ENCODE results near the gene MEAF6.
"Not testable (repeated sequence)": the region's sequence is repeated elsewhere in the genome, so short reads cannot be mapped to it uniquely, and the experiment has no call there.

Gene MEAF6

DNA sequence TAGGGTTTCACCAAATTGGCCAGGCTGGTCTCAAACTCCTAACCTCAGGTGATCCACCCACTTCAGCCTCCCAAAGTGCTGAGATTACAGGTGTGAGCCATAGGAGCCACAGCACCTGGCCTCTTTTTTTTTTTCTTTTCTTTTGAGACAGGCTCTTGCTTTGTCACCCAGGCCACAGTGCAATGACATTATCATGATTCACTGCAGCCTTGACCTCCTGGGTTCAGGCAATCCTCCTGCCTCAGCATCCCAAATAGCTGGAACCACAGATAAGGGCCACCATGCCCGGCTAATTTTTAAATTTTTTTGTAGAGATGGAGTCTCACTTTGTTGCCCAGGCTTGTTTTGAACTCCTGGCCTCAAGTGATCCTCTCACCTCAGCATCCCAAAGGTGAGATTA lies 15.3 kb upstream of the MEAF6 start:
- not testable (repeated sequence) for DNase-seq

DNA sequence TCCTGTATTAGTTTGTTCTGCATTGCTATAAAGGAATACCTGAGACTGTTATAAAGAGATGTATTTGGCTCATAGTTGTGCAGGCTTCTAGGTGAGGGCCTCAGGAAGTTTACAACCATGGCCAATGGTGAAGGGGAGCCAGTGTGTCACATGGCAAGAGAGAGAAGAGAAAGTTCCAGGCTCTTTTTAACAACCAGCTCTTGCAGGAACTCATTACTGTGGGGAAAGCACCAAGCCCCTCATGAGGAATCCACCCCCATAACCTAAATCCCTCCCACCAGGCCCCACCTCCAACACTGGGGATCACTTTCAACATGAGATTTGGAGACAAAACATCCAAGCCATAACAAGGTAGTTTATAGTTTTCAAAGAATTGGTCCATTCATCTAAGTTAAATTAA lies 5.0 kb upstream of the MEAF6 start:
- no peak for DNase-seq

DNA sequence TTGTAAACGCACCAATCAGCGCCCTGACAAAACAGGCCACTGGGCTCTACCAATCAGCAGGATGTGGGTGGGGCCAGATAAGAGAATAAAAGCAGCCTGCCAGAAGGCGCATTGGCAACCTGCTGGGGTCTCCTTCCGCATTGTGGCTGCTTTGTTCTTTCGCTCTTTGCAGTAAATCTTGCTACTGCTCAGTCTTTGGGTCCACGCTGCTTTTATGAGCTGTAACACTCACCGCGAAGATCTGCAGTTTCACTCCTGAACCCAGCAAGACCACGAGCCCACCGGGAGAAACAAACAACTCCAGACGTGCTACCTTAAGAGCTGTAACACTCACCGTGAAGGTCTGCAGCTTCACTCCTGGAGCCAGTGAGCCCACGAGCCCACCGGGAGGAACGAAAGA lies 4.4 kb upstream of the MEAF6 start:
- DNase-seq = not testable (repeated sequence)

DNA sequence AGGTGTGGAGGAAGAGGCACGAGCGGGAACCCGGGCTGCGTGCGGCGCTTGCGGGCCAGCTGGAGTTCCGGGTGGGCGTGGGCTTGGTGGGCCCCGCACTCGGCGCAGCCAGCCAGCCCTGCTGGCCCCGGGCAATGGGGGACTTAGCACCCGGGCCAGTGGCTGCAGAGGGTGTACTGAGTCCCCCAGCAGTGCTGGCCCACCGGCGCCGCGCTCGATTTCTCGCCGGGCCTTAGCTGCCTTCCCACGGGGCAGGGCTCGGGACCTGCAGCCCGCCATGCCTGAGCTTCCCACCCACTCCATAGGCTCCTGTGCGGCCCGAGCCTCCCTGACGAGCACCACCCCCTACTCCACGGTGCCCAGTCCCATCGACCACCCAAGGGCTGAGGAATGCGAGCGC lies 3.7 kb upstream of the MEAF6 start:
- not testable (repeated sequence) for DNase-seq

DNA sequence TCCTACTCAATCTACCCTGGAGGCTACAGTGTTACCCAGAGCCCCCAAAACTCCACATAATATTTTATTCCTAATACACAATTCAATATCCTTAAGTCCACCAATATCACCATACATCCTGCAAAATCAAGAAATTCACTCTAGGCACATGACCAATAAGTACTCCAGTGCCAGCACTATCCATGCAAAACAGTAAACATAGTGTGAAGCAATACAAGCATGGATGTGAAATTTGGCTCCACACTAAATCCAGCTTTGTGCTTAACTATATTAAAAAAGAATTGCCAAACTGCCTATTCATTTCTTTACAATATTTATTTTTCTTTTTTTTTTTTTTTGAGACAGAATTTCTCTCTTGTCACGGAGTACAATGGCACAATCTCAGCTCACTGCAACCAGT lies 3.0 kb upstream of the MEAF6 start:
- DNase-seq = no peak

DNA sequence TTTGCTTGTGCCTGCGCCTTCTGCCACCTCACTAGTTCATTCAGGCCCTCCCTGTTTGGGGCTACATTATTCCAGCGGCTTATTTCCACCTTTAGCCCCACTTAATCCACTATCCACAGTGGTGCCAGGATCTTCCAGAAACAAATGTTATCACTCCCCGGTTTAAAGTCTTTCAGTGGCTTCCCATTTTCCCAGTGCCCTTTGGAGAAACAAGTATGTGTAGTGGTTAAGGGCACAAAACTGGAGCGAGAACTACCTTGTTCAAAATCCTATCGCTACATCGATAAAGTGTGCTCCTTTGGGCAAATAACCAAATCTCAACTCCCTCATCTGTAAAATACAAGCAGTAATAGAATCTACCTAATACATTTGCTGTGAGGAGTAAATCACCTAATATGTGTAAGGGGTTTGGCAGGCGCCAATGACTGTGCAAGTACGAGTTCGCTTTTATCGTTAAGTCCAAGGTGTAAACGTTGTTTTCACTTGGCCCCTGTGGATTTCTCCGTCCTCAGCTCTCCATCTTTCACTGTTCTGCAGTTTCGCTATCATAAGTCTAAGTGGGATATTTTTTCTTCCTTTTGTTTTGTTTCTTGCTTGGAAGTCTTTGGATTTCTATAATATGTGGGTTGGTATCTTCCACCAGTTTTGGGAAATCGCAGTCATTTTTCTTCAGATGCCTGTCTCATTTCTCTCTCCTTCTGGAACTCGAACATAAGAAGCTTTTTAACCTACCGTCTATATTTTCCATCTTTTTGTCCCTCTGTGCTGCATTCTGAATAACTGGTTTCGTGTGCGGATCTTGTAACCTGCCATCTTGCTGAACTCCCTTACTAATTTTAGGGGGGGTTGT lies 844 bp upstream of the MEAF6 start:
- DNase-seq = no peak

DNA sequence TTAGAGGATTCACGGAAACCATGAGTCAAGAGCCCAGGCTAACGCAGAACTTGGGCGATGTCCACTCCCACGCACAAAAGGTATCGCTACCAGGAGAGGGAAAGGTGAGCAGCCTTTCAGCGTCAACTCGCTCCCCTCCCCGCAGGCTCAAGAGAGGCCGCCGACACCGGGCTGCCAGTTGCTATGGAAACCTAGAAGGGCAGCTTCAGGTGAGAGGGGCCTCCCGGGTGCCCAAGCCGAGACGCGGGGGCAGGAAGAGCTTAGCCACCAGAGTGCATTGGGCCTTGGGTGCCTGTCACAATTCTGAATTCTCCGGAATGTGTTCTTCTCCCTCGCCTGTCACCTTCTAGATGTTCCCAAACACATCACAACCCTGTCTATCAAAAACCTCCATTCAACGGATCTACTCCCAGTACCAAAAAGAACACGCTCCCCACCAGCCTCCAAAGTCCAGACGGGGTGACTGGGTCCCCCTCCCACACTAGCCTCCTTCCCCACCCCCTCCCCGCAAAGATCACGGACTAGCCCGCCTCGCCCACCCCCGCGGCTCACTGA lies 694 bp downstream of the MEAF6 start:
- DNase-seq = peak; percentile 44 to 82

DNA sequence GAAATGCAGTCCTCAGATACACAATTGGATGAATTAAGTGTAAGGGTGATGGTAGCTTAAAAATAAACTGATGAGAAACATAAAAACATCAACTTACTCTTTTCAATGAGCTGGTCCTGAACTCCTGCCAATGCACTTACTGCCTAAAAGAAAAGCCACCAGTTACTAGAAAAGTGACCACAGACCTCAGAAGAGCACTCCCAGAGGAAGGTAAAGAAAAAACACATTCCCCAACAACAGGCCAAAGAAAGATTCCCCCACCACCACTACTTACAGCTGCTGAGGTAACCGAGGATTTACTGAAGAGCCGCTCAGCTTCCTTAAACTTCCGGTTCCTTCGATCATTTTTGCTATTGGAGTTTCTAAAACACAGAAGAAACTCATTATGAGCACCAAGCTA lies 5.4 kb downstream of the MEAF6 start:
- peak in 1 of 2 experiments; percentile 22 for DNase-seq

DNA sequence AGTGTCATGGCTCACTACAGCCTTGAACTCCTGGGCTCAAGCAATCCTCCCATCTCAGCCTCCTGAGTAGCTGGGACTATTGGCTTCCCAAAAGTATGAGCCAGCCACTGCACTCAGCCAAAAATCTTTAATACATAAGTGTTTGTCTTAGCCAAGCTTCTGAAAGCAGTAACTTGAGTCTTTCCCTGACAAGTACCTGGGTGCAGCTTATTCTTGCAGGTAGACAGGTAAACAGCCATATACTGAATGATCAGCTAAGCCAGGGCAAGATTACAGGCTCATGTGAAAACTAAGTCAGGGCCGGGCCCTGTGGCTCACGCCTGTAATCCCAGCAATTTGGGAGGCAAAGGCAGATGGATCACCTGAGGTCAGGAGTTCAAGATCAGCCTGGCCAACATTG lies 7.8 kb downstream of the MEAF6 start:
- no peak for DNase-seq

DNA sequence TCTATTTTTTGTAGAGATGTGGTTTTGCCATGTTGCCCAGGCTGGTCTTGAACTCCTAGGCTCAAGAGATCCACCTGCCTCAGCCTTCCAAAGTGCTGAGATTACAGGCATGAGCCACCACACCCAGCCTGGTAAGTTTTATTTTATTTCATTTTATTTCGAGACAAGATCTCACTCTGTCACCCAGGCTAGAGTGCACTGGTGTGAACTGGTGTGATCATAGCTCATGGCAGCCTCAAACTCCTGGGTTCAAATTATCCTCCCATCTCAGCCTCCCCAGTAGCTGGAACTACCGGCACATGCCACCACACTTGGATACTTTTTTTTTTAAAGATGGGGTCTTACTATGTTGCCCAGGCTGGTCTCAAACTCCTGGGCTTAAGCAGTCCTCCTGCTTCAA lies 11.8 kb downstream of the MEAF6 start:
- DNase-seq = not testable (repeated sequence)

DNA sequence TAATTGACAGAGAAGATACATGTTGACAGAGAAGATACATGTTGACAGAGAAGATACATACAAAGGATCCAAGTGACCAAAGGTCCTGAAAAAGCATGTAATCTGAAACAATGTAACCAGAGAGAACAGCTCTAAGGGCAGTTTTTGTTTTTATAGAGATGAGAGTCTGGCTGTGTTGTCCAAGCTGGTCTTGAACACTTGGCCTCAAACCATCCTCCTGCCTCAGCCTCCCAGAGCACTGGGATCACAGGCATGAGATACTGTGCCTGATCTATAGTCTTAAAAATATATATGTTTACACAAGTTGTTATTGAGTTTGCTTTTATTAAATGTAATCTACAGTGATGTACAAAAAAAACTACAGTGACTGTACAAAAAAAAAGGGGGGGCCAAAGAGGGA lies 12.5 kb downstream of the MEAF6 start:
- no peak for DNase-seq

DNA sequence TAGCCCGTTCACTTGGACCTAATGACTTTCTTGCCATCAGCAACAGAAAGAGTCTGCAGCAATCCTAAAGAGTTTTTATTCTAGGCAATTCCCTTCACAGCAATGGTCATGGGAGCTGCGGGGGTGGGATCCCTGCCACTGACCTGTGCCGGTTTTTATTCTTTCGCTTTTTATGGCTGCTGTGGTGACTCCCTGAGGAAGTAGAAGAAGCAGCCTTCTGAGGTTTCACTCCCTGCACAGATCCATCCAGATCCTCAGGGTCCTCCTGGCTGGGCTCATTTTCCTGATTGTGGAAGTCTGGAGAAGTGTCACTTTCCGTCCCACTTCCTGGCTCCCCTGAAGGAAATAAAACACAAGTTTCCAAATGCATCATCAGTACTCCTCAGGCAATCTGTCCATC lies 12.9 kb downstream of the MEAF6 start:
- no peak for DNase-seq

DNA sequence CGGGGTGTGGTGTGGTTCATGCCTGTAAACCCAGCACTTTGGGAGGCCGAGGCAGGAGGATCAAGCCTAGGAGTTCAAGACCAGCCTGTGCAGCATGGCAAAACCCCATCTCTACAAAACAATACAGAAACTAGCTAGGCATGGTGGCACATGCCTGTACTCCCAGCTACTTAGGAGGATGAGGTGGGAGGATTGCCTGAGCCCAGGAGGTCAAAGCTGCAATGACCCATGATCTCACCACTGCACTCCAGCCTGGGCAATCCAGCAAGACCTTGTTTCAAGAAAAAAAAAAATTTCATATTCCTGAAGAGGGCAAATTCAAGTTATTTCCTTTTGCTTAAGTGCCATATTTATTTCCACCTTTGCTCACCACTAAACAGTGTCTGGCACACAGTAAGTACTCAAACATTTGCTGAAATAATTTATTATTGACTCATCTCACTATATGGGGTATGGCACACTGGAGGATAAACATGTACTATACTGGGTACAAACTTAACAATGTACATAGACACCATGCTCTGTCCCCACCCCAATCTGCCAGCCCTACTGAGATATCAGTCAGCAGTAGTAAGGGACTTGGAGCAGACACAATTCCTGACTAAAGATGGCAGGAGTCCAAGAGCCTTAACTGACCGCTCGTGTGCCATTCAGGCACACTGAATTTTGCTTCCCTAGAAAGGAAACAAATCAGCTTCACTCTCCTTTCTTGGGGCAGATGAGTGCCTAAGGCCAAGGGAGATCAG lies 15.5 kb downstream of the MEAF6 start:
- no peak for DNase-seq

DNA sequence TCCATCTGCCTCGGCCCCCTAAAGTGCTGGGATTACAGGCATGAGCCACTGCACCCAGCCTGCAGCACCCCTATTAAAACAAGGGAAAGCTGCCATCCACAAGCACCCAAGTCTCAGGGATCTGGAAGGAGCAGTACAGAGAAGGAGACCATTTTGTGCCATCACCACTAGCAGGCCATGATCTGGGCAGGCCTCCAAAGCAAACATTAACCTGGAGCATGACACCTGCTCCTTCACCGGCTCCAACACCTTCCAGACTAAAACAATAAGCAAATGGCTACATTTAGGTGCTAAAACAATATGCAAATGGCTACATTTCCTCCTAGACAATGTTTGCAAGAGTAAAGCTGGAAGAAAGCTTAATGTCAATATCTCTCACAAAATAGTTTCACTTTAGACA lies 16.7 kb downstream of the MEAF6 start:
- peak; percentile 66 to 73 for DNase-seq

DNA sequence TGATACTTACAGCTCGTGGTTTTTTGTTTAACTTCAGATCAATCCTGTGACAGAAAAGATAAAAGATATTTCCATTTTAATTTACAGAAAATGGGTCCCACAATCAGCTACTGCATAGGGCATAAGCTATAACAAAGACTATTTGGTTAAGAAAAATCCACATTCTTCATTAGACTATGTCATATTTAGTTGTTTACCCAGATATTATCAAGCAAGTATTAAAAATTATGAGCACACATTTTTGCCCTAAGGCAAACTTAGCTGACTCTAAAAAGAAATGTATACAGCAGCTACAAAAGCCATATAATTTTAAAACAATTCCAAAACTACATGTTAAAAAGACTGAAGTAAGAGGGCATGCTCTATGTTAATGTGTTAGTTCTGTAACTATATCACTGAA lies 18.7 kb downstream of the MEAF6 start:
- DNase-seq = no peak

DNA sequence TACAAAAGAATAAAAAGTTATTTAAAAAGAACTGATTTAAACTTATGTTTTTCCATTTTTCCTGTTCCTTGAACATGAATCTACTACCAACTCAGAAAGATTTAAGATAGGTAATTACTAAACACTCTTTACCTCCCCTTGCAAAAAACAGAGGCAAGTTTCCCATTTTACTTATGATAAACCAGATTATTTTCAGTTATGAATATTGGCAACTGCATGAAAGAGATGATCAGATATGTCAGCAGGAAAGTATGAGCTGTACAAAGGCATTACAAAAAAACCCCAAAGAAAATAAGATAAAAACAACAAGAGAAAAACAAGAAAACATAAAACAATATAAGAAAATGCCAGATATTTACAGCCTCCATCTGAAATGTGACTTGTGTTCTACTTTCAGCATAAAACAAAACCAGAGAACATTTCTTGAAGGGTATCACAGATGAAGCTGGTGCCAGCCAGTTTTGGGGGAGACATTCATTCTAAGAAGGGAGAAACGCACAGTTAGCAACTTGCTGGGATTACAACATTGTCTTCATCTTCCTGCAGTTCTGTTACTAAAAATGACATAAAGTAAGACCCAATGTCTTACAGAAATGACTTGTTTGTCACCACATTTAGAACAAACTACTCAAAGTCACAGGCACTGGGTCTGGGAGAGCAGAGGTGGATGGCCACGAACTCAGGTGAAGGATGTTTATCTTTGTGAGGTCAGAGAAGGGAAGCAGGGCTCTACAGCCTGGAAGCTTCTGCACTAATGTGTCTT lies 21.0 kb downstream of the MEAF6 start:
- DNase-seq = no peak

DNA sequence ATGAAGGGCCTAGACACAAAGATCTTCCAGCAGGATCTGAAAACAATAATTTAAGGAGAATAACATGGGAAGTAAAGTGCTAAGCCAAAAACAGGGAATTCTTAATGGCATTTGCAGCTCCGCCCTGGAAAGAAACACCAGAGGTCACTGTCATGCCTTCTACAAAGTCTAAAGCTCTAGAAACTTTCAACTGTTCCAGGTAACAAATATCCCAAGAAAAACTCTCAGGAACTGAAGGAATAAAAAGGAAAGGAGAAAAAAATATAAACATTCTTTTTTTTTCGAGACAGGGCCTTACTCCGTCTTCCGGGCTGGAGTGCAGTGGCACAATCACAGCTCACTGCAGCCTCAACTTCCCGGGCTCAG lies 27.0 kb downstream of the MEAF6 start:
- no peak for DNase-seq

DNA sequence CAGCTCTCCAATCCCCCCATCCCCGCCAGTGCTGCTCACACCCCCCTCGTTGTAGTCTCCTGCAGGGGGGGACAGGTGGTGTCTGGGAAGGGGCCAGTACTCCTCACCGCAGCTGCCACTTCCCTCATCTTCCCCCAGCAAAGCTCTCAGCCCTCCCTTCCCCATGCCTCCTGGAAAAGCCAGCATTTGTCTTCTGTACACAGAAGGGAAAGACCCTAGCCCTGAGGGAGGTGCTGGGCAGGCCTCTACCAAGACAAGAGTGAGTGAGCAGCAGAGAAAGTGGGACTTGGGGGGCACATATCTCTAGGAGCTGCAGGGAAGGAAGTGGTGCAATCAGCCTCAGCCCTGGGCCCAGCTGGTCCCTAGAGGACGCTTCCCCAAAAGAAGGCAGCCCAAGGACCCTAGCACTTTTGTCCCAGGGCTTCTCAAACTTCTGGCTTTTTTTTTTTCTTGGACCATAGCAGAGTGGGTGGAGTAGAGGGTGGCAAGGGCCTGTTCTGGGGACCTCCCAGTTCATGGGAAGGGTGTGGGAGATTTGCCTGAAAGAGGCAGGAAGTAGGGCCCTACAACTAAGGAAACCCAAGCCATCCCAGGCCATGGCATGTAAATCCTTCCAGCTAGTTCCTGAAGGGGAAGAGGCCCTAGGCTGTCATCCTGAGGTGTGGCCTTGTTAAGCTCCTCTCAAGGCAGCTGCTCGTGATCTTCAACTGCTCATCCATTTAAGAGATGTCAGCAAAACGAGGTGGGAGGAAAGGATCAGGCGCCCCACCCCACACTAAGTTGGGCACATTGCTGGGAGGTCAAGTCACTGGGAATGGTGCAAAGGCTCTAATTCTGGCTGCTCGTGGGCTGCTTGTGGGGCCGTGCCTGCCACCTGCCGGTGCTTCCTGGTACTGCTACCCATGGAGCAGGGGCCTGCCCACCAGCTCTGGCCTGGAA lies 27.6 kb downstream of the MEAF6 start:
- peak; percentile 56 to 84 for DNase-seq

DNA sequence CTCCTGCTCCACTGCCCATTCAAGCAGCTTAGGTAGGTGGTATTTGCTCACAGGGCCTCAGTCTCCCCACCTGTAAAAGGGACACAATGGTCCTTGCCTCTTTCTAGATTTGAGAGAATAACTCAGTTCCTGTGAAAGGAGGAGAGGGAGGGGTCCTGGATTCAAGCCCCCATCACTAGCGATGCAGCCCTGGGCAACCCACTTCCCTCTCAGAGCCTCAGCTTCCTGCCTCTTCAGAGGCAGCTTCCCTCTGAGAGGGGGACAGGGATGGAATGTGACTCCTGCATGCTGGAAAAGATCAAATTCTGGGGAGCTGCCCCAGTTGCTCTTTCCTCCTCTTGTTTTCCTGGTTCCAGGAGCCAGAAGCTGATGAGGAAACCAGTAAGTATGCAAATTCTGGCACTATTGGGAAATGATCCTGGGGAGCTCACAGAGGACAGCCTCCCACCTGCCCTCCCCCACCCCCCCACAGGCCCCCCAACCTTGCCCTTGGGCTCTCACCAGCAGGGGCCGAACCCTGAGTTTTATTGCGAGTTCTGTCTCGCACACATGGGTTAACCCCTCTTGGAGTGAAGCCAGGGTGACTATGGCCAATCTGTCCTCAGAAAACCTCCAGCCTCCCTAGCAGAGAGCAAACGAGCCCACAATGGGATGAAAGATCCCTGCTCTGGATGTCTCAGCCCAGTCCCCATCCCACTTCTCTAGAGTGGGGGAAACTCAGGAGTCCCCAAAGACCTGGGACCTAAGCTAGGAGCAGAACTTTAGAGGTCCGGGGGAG lies 28.5 kb downstream of the MEAF6 start:
- DNase-seq = no peak

DNA sequence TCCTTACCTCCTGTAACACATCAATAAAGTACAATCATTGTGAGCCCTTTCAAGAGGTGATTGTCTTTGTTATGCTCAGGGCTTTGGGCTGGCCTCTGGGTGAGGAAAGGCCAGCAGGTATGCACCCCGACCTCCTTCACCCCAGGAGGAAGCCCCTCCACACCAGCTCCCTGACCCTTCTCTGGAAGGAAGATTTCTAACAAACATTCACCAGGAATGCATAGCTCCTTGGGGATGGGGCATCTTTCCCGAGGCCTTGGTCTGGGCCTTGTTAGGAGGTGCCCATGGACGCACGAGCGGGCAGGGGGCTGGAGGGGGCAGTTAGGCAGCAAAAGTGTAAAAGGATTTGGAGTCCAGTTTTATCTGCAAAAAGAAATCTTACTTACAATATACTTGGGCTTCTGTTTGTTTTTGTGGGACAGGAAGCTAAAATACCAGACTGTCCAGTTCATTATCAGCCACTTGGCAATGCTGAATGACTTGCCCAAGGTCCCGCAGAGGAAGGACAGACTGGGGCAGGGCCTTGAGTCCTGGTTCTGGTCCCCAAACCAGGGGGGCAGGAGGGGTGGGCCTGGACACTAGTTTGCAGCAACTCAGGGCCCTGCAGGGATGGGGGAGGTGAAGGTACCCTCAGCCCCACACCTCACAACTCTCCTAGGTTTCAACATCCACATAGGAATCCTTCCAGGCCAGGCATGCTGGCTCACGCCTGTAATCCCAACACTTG lies 30.1 kb downstream of the MEAF6 start:
- DNase-seq = no peak

DNA sequence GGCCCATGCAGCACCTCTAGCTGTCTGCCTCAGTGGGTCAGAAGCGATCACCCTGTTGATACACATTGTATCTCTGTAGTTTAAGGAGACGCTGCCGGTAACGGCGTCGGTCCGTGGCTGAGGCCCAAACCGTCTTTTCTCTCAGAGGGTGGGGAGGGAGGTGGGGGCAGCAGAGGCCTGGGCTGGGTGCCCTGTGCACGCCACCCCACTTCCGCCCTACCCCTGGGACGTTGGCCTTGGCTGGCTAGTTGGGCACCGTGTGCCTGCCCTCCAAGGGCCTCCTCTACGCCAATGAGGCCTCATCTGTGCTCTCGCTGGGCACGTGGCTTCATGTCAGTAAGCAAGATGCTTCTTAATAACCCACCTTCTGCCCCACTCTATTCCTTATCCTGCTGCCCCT lies 30.8 kb downstream of the MEAF6 start:
- no peak for DNase-seq

All from NCI-H526 (cell line).